ENCODE measurements around the gene TUBA4B.

DNA sequence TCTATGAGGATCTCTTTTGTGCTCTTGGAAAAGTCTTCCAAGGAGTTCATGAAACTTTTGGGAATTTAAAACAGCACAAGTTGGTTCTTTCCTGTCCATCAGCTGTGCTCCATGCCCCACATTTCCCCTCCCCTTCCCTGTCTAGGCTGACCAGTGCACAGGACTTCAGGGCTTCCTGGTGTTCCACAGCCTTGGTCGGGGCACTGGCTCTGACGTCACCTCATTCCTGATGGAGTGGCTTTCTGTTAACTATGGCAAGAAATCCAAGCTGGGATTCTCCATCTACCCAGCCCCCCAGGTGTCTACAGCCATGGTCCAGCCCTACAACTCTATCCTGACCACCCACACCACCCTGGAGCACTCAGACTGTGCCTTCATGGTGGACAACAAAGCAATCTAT, 18.0 kb downstream of the TUBA4B start:
- no peak for TF ChIP-seq CTCF (IDR thresholded peaks at IDR 0.05)
- no peak for TF ChIP-seq POLR2A (IDR thresholded peaks at IDR 0.05)

All from body of pancreas (tissue), 4 donors.